ENCODE data around the gene TMUB1.

TMUB1 gene

DNA sequence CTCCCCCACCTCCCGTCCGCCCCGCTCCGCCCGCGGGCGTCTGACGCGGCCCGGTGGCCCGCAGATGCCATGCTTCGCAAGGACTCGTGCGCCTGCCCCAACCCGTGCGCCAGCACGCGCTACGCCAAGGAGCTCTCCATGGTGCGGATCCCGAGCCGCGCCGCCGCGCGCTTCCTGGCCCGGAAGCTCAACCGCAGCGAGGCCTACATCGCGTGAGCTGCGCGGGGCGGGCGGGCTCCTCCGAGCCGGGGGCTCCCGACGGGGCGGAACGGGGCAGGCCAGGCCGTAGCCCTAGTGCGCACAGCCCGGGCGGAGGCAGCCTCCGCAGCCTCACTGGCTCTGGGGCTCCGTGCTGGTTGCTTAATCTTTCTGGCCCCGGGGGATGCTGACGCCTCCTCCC is 32.2 kb downstream of the TMUB1 start:
- peak; percentile 33 for DNase-seq
- no peak overlapping the region for H2AFZ ChIP-seq (ENCODE audit: low read length)

DNA sequence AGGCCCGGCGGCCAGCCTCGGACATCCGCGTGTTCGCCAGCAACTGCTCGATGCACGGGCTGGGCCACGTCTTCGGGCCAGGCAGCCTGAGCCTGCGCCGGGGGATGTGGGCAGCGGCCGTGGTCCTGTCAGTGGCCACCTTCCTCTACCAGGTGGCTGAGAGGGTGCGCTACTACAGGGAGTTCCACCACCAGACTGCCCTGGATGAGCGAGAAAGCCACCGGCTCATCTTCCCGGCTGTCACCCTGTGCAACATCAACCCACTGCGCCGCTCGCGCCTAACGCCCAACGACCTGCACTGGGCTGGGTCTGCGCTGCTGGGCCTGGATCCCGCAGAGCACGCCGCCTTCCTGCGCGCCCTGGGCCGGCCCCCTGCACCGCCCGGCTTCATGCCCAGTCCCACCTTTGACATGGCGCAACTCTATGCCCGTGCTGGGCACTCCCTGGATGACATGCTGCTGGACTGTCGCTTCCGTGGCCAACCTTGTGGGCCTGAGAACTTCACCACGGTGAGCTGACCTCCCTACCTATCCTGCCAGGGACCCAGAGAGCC is 34.3 kb downstream of the TMUB1 start:
- Histone ChIP-seq H3K9ac (ENCODE audit: low read length) (no peak overlapping the region), H3K4me3 (ENCODE audit: low read length) (no peak overlapping the region), H4K20me1 (ENCODE audit: insufficient read depth, low read length) (no peaks in the 10 kb centered on the region)

More for the DNA sequence above, 32.2 kb downstream of the TMUB1 start:
- Histone ChIP-seq H4K20me1 (ENCODE audit: insufficient read depth, low read length) (no peaks in the 10 kb centered on the region), H3K27ac (ENCODE audit: low read length) (no peak overlapping the region), H3K9me3 (replicated peaks; ENCODE audit: insufficient read depth, low read length) (no peaks in the 10 kb centered on the region), H3K9ac (ENCODE audit: low read length) (no peak overlapping the region), H3K9me2 (replicated peaks; ENCODE audit: insufficient read depth, low read length) (no peaks in the 10 kb centered on the region), H3F3A (ENCODE audit: insufficient read depth, low read length) (no peaks in the 10 kb centered on the region), H3K4me1 (ENCODE audit: low read length) (no peaks in the 10 kb centered on the region), H3K79me2 (ENCODE audit: low read length) (no peaks in the 10 kb centered on the region), H3K27me3 (replicated peaks; ENCODE audit: insufficient read depth, low read length) (peaks cover 18% of the 10 kb centered on the region), H3K4me2 (ENCODE audit: low read depth, low read length) (no peak overlapping the region), H3K4me3 (ENCODE audit: low read length) (no peak overlapping the region), H3K36me3 (replicated peaks; ENCODE audit: insufficient read depth, low read length) (no peaks in the 10 kb centered on the region)
- no peak for TF ChIP-seq EZH2phosphoT487 (IDR thresholded peaks at IDR 0.05; ENCODE audit: low read length)
- no peak for TF ChIP-seq EZH2 (optimal IDR thresholded peaks at IDR 0.05; ENCODE audit: low read depth, low read length)
- TF ChIP-seq, protein P1, sequence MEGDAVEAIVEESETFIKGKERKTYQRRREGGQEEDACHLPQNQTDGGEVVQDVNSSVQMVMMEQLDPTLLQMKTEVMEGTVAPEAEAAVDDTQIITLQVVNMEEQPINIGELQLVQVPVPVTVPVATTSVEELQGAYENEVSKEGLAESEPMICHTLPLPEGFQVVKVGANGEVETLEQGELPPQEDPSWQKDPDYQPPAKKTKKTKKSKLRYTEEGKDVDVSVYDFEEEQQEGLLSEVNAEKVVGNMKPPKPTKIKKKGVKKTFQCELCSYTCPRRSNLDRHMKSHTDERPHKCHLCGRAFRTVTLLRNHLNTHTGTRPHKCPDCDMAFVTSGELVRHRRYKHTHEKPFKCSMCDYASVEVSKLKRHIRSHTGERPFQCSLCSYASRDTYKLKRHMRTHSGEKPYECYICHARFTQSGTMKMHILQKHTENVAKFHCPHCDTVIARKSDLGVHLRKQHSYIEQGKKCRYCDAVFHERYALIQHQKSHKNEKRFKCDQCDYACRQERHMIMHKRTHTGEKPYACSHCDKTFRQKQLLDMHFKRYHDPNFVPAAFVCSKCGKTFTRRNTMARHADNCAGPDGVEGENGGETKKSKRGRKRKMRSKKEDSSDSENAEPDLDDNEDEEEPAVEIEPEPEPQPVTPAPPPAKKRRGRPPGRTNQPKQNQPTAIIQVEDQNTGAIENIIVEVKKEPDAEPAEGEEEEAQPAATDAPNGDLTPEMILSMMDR (IDR thresholded peaks at IDR 0.05; ENCODE audit: low read length) = no peak

DNA sequence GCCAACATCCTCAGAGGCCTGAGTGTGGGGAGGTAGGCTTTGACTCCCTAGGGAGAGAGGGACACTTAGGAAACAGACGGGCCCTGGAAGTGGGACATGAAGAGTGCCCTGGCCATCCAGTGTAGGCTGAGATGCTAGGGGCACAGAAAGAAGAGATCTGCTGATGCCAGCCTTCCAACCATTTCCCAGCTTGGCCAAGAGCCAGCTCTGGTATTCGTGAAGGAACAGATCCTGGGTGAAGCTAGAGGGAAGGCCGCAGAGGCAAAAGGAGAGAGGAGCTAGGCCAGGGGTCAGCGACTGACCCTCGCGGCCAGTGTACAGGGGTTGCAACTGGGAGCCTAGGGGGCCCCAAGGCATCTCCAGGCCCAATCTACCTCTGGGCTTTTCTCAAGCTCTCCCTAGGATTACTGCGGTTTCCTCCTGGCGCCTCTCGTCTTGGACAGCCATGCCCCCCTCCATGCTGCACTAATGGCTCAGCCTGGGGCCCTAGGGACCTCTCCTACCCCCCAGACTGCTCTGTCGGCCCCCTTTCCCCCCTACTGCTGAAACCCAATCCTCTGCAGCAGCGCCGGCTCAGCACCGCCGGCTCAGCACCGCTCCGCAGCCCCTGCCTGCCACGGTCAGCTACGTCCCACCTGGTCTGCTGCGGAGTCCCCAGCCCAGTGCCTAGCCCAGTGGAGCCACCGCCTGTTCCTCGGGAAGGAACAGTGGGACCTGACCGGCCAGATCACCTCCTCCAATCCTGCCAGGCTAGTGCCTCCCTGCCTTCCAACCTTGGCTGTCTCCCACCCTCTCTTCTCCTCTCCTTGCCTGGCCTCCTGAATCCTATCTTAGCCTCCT is 35.1 kb downstream of the TMUB1 start, which contains the start of gene ASIC3:
Gene ASIC3, plus strand, starts transcription at position 556 of the 840 bp plus-strand sequence. CDS start 355 bp downstream, outside the sequence.
- Histone ChIP-seq H4K20me1 (ENCODE audit: insufficient read depth, low read length) (no peaks in the 10 kb centered on the region), H3K4me1 (ENCODE audit: low read length) (no peaks in the 10 kb centered on the region), H3K27me3 (replicated peaks; ENCODE audit: insufficient read depth, low read length) (peaks cover 18% of the 10 kb centered on the region), H3K36me3 (replicated peaks; ENCODE audit: insufficient read depth, low read length) (no peaks in the 10 kb centered on the region), H3K9ac (ENCODE audit: low read length) (no peak within 1 kb of the TSS), H3K4me3 (ENCODE audit: low read length) (no peak within 1 kb of the TSS), H2AFZ (ENCODE audit: low read length) (no peak within 1 kb of the TSS), H3K9me3 (replicated peaks; ENCODE audit: insufficient read depth, low read length) (no peaks in the 10 kb centered on the region), H3K9me2 (replicated peaks; ENCODE audit: insufficient read depth, low read length) (no peaks in the 10 kb centered on the region), H3K27ac (ENCODE audit: low read length) (no peak within 1 kb of the TSS), H3K4me2 (ENCODE audit: low read depth, low read length) (no peak within 1 kb of the TSS), H3F3A (ENCODE audit: insufficient read depth, low read length) (no peaks in the 10 kb centered on the region), H3K79me2 (ENCODE audit: low read length) (no peaks in the 10 kb centered on the region)
- no peak for DNase-seq
- TF ChIP-seq, protein P1 (IDR thresholded peaks at IDR 0.05; ENCODE audit: low read length) = no peak
- no peak for TF ChIP-seq EZH2phosphoT487 (IDR thresholded peaks at IDR 0.05; ENCODE audit: low read length)
- no peak for TF ChIP-seq EZH2 (optimal IDR thresholded peaks at IDR 0.05; ENCODE audit: low read depth, low read length)

More for the DNA sequence above, 34.3 kb downstream of the TMUB1 start:
- no peaks in the 10 kb centered on the region for H3K9me3 ChIP-seq (replicated peaks; ENCODE audit: insufficient read depth, low read length)
- no peaks in the 10 kb centered on the region for H3K9me2 ChIP-seq (replicated peaks; ENCODE audit: insufficient read depth, low read length)
- peaks cover 18% of the 10 kb centered on the region for H3K27me3 ChIP-seq (replicated peaks; ENCODE audit: insufficient read depth, low read length)
- H3K36me3 ChIP-seq (replicated peaks; ENCODE audit: insufficient read depth, low read length) = no peaks in the 10 kb centered on the region
- no peaks in the 10 kb centered on the region for H3K79me2 ChIP-seq (ENCODE audit: low read length)
- no peaks in the 10 kb centered on the region for H3K4me1 ChIP-seq (ENCODE audit: low read length)
- no peaks in the 10 kb centered on the region for H3F3A ChIP-seq (ENCODE audit: insufficient read depth, low read length)
- H3K4me2 ChIP-seq (ENCODE audit: low read depth, low read length) = no peak overlapping the region
- no peak overlapping the region for H2AFZ ChIP-seq (ENCODE audit: low read length)
- H3K27ac ChIP-seq (ENCODE audit: low read length) = no peak overlapping the region
- TF ChIP-seq EZH2phosphoT487 (IDR thresholded peaks at IDR 0.05; ENCODE audit: low read length) (no peak), EZH2 (optimal IDR thresholded peaks at IDR 0.05; ENCODE audit: low read depth, low read length) (no peak)
- TF ChIP-seq, protein P1 (IDR thresholded peaks at IDR 0.05; ENCODE audit: low read length) = no peak
- DNase-seq = no peak

All from MM.1S (cell line).